Upper lobe of left lung (tissue), 4 donors: Measurements from ENCODE around the gene AHNAK.

Experiments used
- EP300 ChIP-seq, 4 donors: sonication (generic); formaldehyde crosslinking; IDR thresholded peaks; one replicate each; pipeline ENCODE4 v1.5.1; 2017; ENCODE audit warnings: antibody characterized with exemption in 4 of 4, control low read depth in 2 of 4
- POLR2A ChIP-seq, 4 donors: fragments of 450-650 bp; IDR thresholded peaks; one replicate each; pipeline ENCODE4 v1.5.1; 2016 to 2017; ENCODE audit warnings: antibody characterized with exemption in 4 of 4, mild to moderate bottlenecking in 2 of 4
- POLR2AphosphoS5 ChIP-seq, 2 donors: sonication (generic); formaldehyde crosslinking; IDR thresholded peaks; one replicate each; pipeline ENCODE4 v1.5.1; 2017; ENCODE audit warnings: antibody characterized with exemption in 2 of 2
- TF ChIP-seq, protein P1 (sequence below), 6 experiments: fragments of 450-650 bp in 4 of 6; fragments of 200-600 bp in 2 of 6; sonication (generic) in 2 of 6; IDR thresholded peaks; one replicate each; pipeline ENCODE4 v1.5.1; 2016 to 2019; ENCODE audit warnings: antibody characterized with exemption in 6 of 6

DNA sequence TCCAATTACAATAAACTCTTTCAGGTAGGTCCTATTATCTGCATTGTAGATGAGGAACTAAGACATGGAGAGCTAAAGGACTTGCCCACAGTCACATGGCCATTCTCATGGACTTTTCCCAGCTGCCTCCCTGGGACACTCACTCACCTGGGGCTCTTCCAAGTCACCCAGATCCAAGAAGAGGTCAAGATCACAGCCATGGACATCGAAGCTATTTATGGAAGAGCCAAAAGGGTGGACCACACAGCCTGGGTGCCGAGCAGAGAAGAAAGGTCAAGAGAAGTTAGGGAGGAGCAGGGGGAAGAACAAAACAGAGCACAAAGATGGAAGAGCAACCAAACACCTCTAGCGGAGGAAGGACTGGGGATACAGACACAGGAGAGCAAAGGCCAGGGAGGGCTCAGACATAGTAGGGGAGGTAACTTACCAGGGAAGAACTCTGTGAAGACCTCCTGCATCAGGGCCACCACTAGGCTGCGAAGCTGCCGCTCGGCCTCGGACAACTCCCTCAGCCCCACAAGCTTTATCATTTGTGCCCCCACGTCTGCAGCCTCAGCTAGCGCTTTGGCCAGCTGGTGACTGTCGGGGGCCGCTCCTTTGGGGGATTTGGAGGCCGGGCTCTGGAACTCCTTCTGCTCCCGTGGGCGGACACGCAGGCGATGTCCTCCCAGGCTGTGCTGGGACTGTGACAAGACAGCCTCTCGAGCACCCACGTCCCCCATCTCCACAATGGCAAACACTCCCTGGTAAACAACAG, 34.5 kb upstream of the AHNAK start:
- TF ChIP-seq, protein P1, sequence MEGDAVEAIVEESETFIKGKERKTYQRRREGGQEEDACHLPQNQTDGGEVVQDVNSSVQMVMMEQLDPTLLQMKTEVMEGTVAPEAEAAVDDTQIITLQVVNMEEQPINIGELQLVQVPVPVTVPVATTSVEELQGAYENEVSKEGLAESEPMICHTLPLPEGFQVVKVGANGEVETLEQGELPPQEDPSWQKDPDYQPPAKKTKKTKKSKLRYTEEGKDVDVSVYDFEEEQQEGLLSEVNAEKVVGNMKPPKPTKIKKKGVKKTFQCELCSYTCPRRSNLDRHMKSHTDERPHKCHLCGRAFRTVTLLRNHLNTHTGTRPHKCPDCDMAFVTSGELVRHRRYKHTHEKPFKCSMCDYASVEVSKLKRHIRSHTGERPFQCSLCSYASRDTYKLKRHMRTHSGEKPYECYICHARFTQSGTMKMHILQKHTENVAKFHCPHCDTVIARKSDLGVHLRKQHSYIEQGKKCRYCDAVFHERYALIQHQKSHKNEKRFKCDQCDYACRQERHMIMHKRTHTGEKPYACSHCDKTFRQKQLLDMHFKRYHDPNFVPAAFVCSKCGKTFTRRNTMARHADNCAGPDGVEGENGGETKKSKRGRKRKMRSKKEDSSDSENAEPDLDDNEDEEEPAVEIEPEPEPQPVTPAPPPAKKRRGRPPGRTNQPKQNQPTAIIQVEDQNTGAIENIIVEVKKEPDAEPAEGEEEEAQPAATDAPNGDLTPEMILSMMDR (IDR thresholded peaks at IDR 0.05) = no peak
- TF ChIP-seq POLR2A (IDR thresholded peaks at IDR 0.05) (no peak), POLR2AphosphoS5 (IDR thresholded peaks at IDR 0.05) (no peak), EP300 (IDR thresholded peaks at IDR 0.05) (no peak)
